NCI-H748 (cell line): ENCODE results near the gene DOCK3.
A peak's percentile ranks its signal among the peaks of the same experiment; 100 is the strongest.
"Not testable (repeated sequence)": the region's sequence is repeated elsewhere in the genome, so short reads cannot be mapped to it uniquely, and the experiment has no call there.

ENCODE experiments used
- DNase-seq: peaks from one replicate; lab custom pipeline; 2025; ENCODE audit not compliant: unreplicated experiment; lab: John Stamatoyannopoulos, UW

DOCK3 gene

DNA sequence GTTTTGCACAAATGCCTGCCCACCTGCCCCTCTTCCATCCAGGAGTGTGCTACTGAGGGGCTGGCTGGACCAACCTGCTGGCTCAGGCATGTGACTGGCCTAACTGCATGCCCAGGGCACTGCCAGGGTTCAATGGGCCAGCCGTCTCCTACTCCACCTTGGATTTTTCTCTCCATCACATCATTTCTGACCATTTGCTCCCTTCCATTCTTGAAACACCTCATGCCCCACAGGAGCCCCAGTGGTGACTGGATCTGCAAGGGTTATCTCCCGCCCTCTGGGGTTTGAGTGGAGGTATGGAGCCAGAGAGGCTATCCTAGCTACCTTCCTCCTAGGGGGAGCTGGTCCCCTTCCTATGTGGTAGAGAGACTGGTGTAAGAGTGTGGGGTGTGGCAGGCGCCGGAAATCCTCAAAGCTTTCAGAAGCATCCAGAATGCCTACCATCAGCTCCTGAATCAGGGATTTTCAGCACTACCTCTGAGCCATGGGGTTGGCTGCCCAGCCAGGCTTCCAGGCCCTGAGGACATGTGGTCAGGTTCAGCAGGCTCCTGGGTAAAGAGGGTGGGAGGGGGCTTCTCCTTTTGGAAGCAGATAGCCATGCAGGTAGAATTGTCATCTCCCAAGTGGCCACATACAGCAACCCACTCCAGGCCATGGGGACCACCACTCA is 707.5 kb downstream of the DOCK3 start:
- DNase-seq, result no peak

DNA sequence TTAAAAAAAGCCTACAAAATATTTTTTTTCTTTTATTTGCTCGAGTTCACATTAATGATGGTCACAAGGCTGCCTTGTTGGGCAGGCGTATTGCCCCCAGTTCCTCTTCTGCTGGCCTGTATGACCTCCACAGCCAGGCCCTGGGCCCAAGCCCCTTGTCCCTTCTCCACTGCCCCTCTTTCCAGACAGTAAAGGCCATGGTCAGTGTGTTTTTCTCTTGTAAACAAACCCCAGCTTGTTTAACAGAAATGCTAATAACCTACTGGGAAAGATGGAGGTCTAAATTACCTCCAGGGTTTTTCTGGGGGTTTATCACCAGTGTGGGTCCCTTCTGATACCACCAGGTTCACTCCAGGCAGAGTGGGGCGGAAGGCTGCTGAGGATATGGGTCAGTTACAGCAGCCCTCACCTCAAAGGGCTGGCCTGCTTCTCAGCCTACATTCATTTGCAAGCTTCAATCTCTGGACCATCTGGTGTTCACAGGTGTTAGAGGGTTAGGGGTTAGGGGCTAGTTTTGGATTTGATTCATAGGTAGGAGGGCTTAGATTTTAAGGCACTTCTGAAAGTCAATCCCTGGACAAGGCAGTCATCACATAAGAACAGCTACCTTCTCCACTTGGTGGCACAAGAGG is 708.3 kb downstream of the DOCK3 start:
- no peak for DNase-seq

DNA sequence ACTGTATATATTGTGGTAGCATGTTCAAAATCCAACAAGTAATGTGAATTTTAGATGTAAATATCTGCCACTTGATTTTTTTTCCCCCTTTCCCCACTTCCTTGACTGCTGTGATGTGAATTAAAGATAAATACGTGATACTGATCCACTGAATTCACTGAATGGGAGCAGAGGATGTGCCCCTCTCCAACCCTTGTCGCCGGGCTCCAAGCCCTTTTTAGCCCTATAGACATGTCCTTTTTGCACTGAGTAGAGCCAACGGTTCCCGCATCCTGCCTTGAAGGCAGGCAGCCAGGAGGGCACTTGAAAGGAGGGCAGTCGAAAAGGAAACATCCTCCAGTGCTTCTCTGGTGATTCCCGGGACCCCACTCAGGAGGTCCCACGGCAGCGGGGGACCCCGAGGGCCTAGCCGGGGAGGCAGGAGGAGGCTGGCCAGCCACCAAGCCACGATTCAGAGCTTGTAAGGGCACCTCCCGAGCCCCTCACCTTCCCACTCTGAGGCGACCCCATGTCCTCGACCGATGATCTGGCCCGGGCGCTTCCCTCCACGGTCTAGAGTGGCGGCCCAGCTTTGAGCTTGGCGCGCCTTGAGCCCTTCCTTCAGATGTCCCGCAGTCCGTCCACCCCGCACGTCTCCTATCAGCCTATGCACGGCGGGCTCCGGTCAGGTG is 709.5 kb downstream of the DOCK3 start:
- DNase-seq, result peak; percentile 31

DNA sequence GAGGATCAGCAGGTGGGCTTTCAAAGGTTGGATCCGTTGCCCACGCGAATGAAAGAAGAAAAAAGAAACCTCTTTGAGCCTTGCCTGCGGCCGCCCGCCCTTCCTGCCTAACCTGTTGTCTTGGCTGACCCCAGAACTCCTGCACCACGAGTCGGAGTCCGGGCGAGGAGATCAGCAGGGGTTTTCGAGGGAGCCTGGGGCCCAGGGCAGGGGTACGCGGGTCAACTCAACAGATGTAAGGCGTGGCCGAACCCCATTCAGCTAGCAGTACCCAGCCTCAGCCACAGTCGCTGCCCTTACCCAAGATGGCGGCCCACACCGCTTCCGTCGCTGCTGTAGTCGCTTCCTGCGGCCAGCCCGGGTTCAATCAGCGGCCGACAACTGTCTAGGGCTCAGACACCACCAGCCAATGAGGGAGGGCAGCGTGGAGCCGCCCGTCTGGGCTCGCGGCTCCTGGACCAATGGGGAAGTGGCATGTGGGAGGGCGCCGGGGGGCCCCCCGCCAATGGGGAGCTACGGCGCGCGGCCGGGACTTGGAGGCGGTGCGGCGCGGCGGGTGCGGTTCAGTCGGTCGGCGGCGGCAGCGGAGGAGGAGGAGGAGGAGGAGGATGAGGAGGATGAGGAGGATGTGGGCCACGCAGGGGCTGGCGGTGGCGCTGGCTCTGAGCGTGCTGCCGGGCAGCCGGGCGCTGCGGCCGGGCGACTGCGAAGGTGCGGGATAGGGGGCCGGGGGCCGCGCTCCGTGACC is 710.2 kb downstream of the DOCK3 start, which contains the start of gene MANF:
Gene MANF, plus strand, starts transcription at position 566 of the 748 bp plus-strand sequence. Its CDS starts 52 bp downstream, at position 618.
- peak; percentile 96 for DNase-seq

DNA sequence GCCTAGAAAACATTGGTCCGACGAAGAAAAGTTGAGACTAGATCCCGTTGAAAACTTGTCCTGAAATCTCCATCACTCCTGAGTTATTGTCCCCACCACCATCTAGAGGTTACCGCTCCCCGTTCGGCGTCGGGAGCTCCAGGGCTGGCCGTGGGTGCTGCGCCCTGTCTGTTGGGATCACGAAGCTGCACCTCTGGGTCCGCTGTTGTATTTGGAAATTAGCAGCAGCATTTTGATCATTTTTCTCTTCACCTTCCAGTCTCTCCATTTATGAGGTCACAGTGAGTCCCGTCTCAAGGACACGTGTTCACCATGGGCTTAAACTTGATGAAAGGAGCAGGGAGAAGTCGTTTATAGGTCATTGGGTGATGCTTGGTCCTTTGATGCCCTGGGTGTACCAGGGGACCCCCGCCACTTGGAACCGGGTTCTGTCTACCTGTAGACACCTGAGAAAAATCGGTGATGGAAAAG is 710.9 kb downstream of the DOCK3 start:
- DNase-seq, result peak; percentile 24

DNA sequence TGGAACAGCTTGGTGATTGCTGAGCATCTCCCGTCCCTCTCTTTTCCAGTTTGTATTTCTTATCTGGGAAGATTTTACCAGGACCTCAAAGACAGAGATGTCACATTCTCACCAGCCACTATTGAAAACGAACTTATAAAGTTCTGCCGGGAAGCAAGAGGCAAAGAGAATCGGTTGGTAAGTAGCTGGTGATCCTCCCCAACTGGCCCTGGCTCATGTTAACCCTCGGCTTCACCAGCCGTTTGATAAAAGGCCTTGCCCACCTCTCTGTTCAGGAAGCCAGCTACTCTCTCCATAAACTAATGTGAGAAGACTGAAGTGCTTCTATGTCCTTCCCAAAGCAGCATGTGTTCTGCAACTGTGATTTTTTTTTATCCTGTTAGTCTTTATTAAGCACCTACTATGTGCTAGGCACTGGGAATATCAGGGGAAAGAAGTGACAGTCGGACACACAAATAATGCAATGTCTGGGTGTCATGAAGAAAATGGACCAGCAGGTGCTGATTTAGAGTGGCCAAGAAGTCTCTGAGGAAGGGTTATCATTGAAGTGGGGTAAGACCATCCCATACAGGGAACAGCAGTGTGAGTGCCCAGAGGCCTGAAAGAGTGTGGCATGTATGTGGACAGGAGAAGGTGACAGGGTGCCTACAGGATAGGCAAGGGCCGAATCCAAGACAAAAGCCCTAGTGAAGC is 711.6 kb downstream of the DOCK3 start:
- no peak for DNase-seq

DNA sequence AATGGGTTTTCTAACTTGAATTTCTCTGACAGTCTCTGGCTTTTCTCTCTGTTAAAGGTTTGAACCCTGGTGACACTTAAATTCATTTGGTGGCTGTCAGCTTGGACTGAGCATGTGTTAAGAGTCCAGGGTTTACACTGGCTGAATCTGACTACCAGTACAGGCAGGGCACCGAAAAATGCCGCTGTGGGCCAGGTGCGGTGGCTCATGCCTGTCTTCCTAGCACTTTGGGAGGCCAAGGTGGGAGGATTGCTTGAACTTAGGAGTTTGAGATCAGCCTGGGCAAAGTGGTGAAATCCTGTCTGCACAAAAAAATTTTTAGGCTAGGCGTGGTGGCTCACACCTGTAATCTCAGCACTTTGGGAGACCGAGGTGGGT is 712.1 kb downstream of the DOCK3 start:
- DNase-seq, result no peak

DNA sequence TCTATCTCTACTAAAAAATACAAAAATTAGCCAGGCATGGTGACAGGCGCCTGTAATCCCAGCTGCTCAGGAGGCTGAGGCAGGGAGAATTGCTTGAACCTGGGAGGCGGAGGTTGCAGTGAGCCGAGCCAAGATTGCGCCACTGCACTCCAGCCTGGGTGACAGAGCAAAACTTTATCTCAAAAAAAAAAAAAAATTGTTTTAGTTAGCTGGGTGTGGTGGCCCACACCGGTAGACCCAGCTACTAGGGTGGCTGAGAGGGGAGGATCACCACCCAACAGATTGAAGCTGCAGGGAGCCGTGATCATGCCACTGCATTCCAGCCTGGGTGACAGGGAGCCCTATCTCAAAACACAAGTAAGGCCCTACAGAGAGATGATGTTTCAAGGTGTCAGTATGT is 712.6 kb downstream of the DOCK3 start:
- DNase-seq, result not testable (repeated sequence)

DNA sequence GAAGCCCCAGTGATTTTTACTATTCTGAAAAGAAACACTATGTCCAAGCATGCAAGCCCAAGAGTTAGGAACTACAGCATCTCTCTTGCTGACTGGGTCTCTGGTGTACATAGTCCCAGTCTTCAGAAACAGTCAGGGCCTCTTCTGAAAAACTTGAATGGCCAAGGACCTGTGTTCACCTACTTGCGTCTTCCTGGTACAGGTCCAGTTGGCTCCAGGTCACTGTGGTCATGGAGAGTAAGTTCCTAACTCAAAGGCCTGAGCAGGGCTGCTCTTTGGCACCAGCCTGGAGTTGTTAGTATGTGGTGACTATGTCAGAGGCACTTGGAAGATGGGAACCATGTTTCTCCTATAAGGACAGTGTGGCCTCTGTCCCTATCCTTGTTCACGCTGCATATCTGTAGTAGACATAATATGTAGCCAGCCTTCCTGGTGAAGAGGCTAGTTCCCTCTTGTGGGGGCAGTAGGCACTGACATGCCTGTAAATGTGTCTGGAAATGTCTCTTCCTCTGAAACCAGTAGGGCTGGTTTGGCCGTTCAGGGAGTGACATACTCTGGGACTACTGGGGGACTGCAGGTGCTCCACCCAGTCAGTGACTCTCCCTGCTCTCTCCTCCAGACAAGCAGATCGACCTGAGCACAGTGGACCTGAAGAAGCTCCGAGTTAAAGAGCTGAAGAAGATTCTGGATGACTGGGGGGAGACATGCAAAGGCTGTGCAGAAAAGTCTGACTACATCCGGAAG is 713.7 kb downstream of the DOCK3 start:
- peak; percentile 29 for DNase-seq

DNA sequence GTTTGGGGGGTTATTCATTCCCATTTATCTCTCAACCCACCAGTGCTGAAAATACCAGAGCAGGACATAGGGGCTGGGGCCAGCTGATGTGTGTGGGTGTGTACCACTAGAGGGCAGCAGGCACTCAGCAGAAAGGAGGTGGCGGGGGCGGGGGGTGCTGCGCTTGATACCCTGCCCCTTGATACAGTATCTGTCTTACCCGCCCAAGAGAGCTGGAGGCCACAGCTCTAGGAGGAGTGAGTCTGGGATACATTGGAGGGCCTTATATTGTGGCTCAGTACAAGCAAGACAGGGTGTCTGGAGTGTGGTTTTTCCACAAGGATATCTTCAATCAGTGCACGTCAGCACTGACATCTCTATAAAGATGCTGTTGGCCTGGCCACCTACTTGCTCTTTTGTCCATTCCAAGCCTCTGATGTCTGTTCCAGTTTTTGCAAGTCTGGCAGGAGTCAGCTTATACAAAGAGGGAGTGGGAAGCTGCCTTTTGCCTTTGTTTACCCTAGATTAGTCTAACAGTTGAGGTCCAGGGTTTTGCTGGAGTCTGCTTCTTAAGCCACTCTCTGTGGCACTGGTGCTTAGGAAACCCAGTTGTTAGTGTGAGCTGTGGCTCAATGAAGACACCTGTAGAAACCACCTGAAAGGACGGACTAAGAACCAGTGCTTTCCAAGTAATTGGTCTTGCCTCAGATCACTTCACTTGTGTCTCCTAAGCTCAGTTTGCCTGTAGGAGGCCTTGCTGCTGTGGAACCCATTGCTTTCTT is 714.9 kb downstream of the DOCK3 start:
- peak; percentile 51 for DNase-seq

DNA sequence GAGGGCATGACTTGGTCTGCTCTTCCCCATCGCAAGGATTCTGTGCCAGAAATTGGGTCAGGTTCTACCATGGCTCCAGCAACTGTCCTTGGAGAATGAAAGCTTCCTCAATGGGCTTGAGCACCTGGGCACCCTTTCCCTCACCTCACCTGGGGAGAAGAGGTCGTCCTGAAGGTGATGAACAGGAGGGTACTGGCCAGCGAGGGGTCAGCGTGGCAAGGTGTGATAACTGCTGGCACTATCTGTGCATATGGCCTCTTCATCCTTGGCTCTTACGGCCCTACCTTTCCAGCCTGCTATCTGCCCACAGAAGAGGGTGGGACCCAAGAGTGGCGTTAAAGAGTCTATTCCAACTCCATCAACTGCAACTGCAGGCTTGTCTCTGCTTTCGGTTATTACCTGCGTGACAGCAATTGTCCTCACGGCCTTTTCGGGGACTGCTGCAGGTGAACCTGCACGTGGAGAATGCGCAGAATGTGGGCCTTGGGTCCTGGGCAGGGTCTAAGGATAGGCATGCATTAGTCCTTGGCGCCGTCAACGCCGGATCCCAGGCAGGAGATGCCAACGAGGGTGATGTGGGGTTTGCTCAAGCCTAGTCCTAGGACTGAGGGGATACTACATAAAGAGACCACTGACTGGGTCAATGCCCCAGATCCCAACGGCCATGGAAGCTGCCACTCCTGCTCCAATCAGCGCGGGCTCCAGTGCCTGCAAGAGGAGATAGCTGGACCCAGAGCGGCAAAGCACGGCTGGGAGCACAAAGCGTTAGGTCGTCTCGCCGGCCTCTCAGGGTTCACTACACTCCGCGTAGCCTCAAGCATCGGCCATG is 715.7 kb downstream of the DOCK3 start:
- peak; percentile 34 for DNase-seq

DNA sequence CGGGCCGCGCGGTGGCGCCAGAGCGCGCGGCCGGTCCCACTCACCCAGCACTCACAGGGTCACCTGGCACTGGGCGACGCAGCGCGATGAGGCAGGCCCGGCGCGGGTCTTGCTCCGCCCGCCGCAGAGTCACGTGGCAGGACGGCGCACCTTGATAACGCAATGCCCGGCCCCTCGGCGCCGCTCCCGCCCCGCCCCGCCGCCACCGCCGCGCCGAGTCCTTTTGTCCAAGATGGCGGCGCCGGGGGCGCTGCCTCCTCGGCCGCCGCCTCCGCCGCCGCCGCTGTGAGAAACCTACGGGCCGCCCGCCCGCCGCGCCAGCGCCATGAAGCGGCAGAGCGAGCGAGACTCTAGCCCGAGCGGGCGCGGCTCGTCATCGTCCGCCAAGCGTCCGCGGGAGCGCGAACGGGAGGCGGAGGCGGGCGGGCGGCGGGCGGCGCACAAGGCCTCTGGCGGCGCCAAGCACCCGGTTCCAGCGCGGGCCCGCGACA is 716.4 kb downstream of the DOCK3 start, which contains the start of gene RBM15B:
Gene RBM15B, plus strand, starts transcription at position 211 of the 491 bp plus-strand sequence. Its CDS starts 115 bp downstream, at position 326.
- peak; percentile 94 for DNase-seq

DNA sequence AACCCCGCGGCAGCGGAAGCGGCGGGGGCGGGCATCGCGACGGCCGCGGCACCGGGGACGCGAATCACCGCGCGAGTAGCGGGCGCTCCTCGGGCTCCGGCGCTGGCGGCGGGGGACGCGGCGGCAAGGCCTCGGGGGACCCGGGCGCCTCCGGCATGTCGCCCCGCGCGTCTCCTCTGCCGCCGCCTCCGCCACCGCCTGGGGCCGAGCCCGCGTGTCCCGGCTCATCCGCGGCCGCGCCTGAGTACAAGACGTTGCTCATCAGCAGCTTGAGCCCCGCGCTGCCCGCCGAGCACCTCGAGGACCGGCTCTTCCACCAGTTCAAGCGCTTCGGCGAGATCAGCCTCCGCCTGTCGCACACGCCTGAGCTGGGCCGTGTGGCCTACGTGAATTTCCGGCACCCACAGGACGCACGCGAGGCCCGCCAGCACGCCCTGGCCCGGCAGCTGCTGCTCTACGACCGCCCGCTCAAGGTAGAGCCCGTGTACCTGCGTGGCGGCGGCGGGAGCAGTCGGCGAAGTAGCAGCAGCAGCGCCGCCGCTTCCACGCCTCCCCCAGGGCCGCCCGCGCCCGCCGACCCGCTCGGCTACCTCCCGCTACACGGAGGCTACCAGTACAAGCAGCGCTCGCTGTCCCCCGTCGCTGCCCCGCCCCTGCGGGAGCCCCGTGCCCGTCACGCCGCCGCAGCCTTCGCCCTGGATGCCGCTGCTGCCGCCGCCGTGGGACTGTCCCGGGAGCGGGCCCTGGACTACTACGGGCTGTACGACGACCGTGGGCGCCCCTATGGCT is 717.0 kb downstream of the DOCK3 start:
- DNase-seq, result peak; percentile 30

DNA sequence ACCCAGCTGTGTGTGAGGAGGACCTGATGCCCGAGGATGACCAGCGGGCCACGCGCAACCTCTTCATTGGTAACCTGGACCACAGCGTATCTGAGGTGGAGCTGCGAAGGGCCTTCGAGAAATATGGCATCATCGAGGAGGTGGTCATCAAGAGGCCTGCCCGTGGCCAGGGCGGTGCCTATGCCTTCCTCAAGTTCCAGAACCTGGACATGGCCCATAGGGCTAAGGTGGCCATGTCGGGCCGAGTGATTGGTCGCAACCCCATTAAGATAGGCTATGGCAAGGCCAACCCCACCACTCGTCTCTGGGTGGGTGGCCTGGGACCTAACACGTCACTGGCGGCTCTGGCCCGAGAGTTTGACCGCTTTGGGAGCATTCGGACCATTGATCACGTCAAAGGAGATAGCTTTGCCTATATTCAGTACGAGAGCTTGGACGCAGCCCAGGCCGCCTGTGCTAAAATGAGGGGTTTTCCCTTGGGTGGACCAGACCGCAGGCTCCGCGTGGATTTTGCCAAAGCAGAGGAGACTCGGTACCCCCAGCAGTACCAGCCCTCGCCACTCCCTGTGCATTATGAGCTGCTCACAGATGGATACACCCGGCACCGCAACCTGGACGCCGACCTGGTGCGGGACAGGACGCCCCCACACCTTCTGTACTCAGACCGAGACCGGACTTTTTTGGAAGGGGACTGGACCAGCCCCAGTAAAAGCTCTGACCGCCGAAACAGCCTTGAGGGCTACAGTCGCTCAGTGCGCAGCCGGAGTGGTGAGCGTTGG is 717.8 kb downstream of the DOCK3 start:
- DNase-seq, result no peak

DNA sequence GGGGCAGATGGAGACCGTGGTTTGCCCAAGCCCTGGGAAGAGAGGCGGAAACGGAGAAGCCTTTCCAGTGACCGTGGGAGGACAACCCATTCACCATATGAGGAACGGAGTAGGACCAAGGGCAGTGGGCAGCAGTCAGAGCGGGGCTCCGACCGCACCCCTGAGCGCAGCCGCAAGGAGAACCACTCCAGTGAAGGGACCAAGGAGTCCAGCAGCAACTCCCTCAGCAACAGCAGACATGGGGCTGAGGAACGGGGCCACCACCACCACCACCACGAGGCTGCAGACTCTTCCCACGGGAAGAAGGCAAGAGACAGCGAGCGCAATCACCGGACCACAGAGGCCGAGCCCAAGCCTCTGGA is 718.4 kb downstream of the DOCK3 start:
- no peak for DNase-seq

DNA sequence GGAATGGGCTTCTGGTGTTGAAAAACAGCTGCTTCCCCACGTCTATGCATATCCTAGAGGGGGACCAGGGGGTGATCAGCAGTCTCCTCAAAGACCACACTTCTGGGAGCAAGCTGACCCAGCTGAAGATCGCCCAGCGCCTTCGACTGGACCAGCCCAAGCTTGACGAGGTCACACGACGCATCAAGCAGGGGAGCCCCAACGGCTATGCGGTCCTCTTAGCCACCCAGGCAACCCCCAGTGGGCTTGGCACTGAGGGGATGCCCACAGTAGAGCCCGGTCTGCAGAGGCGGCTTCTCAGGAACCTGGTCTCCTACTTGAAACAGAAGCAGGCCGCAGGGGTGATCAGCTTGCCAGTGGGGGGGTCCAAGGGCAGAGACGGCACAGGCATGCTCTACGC is 718.8 kb downstream of the DOCK3 start:
- no peak for DNase-seq

DNA sequence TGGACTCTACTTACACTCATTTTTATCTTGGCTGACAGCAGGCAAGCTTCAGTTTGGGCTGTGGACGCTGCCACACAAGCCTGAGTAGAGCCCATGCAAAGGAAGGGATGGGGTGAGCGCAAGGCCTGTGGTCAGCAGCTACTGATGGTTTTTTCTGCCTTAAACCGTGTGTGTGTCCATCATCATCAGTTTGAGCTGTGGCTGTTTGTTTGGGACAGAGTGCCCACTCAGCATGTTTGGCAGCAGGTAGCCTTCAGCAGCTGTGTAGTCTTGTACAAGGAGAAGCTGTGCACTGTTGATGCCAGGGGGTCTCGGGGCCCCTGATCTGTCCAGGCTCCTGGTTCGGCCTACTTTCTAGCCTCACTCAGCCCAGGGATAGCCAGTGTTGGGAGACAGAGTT is 719.8 kb downstream of the DOCK3 start:
- no peak for DNase-seq
